Stimulated activated naive CD8-positive, alpha-beta T cell treated with anti-CD3 and anti-CD28 coated beads, Interleukin-15, Interleukin-2, amounts not matched to agents 100 ng/mL and 50 ng/mL, for 24 hours (primary cell): ENCODE data around the gene VTI1B.
"Not testable (repeated sequence)": the region's sequence is repeated elsewhere in the genome, so short reads cannot be mapped to it uniquely, and the experiment has no call there.

Source experiments
- H3K27ac Mint-ChIP-seq: one replicate; pipeline ENCODE4 v1.8.0; 2021; ENCODE audit warnings: mild to moderate bottlenecking, mixed read lengths
- H3K27me3 Mint-ChIP-seq: one replicate; pipeline ENCODE4 v1.8.0; 2021; ENCODE audit warnings: mixed read lengths
- H3K36me3 Mint-ChIP-seq: one replicate; pipeline ENCODE4 v1.8.0; 2021; ENCODE audit warnings: low read depth, mixed read lengths
- H3K4me1 Mint-ChIP-seq: one replicate; pipeline ENCODE4 v1.8.0; 2021; ENCODE audit warnings: low read depth, mixed read lengths
- H3K4me3 Mint-ChIP-seq: one replicate; pipeline ENCODE4 v1.8.0; 2021; ENCODE audit warnings: mild to moderate bottlenecking, mixed read lengths
- H3K9me3 Mint-ChIP-seq: one replicate; pipeline ENCODE4 v1.8.0; 2021; ENCODE audit warnings: mixed read lengths

VTI1B gene, protein sequence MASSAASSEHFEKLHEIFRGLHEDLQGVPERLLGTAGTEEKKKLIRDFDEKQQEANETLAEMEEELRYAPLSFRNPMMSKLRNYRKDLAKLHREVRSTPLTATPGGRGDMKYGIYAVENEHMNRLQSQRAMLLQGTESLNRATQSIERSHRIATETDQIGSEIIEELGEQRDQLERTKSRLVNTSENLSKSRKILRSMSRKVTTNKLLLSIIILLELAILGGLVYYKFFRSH

DNA sequence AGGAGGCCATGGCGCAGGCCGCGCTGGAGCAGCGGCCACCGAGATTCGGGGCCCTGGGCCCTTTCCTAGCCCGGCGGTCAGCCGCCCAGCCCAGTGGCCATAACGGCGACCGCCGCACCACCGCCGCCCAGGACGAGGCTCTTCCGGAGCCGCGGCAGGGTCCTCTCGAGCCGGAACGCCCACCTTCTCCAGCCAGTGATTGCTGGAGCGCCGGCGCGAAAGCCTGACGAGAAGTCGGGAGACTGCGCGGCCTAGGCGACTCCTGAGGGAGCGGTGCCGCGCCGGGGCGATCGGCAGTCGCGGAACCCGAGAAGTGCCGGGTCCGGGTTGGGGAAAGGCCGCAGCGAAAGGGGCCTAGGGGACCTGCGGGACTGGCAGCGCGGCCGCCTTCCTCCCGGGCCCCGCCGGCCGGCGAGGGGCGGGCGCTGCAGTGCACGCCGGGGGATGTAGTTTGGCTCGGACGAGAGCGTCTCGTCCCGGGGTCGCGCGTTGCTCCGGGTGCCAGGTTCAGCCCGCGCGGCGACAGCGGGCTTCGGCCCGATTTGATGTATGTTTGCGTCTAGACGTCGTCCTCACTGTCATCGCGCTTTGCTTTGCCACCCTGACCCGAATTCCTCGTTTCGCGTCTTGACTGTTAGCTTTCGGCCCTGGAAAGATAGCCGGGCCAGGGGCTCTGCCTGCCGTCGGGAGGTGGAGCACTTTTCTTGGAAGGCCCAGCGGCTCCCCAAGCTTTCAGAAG is at the start of gene VTI1B:
VTI1B (minus strand) TSS at position 153 of the 739 bp plus-strand sequence; CDS start at position 10, 143 bp downstream.
- Mint-ChIP-seq H3K27me3 (no peaks in the 10 kb centered on the region), H3K4me3 (peak within 1 kb of the TSS; percentile 95), H3K4me1 (peaks cover 40% of the 10 kb centered on the region), H3K9me3 (no peaks in the 10 kb centered on the region), H3K36me3 (peaks cover 20% of the 10 kb centered on the region), H3K27ac (peak within 1 kb of the TSS; percentile 88)

DNA sequence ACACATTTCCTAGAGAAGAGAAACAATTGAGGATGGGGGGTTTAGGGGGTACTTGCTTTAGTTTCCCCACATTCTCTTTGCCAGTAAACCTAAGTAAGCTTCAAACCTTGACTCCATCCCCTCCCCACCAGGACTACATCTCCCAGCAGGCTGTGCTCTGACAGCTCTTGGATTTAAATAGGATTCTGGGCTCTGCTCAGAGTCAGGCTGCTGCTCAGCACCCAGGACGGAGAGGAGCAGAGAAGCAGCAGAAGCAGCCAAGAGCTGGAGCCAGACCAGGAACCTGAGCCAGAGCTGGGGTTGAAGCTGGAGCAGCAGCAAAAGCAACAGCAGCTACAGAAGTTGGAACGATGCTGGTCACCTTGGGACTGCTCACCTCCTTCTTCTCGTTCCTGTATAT is 47.9 kb upstream of the VTI1B start:
- Mint-ChIP-seq H3K4me3 (no peak overlapping the region), H3K4me1 (peaks cover 4% of the 10 kb centered on the region), H3K27ac (no peak overlapping the region), H3K36me3 (no peaks in the 10 kb centered on the region), H3K27me3 (peaks cover 36% of the 10 kb centered on the region), H3K9me3 (no peaks in the 10 kb centered on the region)

DNA sequence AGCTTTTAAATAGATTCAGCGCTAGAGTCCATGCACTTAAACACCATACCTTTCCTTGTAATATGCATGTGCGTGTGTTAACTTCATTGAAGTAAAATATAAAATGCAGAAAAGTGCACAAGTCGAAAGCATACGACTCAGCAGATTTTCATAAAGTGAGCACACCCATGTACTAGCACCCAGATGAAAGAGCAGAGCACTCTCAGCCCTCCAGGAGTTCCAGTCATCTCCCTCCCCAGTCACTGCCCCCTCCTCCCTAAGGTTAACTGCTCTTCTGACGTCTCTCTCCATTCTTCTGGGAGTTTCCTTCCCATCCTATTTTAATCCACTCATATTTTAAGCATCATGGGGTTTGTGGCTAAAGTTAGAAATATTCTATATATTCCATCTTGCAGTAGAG is 47.4 kb upstream of the VTI1B start:
- H3K36me3 Mint-ChIP-seq = no peaks in the 10 kb centered on the region
- peaks cover 36% of the 10 kb centered on the region for H3K27me3 Mint-ChIP-seq
- peaks cover 4% of the 10 kb centered on the region for H3K4me1 Mint-ChIP-seq
- no peak overlapping the region for H3K27ac Mint-ChIP-seq
- no peaks in the 10 kb centered on the region for H3K9me3 Mint-ChIP-seq
- H3K4me3 Mint-ChIP-seq = no peak overlapping the region

DNA sequence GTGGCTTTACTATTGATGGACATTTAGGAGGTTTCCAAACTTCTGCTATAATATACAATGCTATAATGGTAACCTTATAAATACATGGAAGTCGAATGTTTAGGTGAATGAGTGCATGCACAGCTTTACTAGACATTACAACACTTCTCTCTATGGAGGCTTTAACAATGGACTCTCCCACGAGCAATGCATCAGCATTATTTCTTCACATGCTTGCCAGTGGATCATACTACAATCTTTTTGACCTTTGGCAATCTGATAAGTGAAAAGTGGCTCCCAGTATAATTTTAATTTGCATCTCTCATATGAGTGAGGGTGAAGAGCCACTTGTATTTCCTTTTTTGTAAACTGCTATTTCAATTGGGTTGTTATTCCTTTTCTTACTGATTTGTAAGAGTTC is 45.4 kb upstream of the VTI1B start:
- no peaks in the 10 kb centered on the region for H3K9me3 Mint-ChIP-seq
- H3K27me3 Mint-ChIP-seq = peaks cover 32% of the 10 kb centered on the region
- peaks cover 4% of the 10 kb centered on the region for H3K4me1 Mint-ChIP-seq
- no peak overlapping the region for H3K27ac Mint-ChIP-seq
- no peaks in the 10 kb centered on the region for H3K36me3 Mint-ChIP-seq
- no peak overlapping the region for H3K4me3 Mint-ChIP-seq

DNA sequence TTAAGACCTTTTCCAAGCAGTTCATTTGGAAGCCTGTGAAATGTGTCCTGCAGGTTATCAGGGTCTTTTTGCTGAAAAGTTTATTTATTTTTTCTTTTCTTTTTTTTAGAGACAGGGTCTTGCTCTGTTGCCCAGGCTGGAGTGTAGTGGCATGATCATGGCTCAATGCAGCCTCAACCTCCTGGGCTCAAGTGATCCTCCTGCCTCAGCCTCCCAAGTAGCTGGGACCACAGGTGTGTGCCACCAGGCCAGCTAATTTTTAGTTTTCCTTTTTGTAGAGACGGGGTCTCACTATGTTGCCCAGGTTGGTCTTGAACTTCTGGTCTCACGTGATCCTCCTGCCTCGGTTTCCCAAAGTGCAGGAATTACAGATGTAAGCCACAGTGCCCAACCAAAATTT is 45.0 kb upstream of the VTI1B start:
- H3K9me3 Mint-ChIP-seq, H3K4me3 Mint-ChIP-seq, H3K4me1 Mint-ChIP-seq, H3K36me3 Mint-ChIP-seq, H3K27ac Mint-ChIP-seq: not testable (repeated sequence)
- H3K27me3 Mint-ChIP-seq = peaks cover 30% of the 10 kb centered on the region

DNA sequence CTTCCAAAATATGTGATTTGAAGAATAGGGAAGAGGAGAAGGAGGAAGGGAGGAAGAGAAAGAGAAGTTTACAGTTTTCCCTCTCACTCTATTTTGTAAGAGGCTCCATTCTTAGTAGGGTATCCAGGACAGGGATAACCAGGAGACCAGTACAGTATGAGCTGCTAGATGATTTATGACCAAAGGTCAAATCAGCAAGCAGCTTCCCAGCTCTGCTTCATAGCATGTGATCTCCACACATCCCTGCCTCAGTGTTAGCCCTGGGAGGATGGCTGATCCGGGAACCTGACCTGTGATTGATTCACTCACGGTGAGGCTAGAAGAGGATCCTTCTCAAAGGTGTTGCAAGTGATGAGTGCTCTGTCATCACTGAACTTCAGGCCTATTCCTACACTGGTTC is 43.8 kb upstream of the VTI1B start:
- H3K27me3 Mint-ChIP-seq = peaks cover 19% of the 10 kb centered on the region
- H3K4me3 Mint-ChIP-seq = no peak overlapping the region
- H3K36me3 Mint-ChIP-seq = no peaks in the 10 kb centered on the region
- no peaks in the 10 kb centered on the region for H3K9me3 Mint-ChIP-seq
- no peak overlapping the region for H3K27ac Mint-ChIP-seq
- peaks cover 4% of the 10 kb centered on the region for H3K4me1 Mint-ChIP-seq

DNA sequence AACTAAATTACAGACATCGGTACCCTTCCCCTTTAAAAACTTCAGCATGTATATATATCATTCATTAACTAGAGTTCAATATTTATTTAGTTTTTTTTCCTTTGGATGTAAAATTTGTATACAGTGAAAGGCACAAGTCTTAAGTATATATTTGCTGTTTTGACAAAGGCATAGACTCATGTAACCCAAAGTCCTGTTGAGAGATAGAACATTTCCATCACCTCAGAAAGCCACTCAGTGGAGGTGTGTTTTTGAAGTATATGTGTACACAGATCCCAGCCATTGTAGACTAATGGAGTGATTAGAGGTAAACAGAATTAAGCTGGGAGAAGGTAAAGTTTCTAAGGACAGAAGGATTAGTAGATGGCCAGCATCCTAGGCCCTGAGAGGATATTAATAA is 42.6 kb upstream of the VTI1B start:
- peaks cover 8% of the 10 kb centered on the region for H3K27me3 Mint-ChIP-seq
- H3K36me3 Mint-ChIP-seq = no peaks in the 10 kb centered on the region
- H3K27ac Mint-ChIP-seq = no peak overlapping the region
- no peaks in the 10 kb centered on the region for H3K9me3 Mint-ChIP-seq
- H3K4me1 Mint-ChIP-seq = no peaks in the 10 kb centered on the region
- no peak overlapping the region for H3K4me3 Mint-ChIP-seq

DNA sequence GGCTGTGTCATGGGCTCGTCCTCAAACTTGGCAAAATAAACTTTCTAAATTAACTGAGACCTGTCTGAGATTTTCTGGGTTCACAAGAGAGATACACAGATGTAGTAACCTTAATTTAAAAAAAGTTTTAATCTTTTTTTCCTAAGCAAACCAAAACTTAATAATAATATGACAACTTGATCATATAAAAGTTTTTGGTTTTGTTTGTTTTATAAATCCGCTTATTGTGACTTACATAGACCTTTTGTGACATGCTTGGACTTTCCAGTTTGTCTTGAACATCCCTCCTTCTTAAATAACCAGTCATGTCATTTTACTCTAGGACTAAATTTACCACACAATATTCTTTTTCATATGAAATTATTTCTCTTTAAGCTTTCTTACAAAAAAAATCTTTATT is 35.8 kb upstream of the VTI1B start:
- H3K27ac Mint-ChIP-seq = no peak overlapping the region
- H3K4me1 Mint-ChIP-seq = no peaks in the 10 kb centered on the region
- H3K4me3 Mint-ChIP-seq = no peak overlapping the region
- H3K27me3 Mint-ChIP-seq = peaks cover under 1% of the 10 kb centered on the region
- peaks cover 4% of the 10 kb centered on the region for H3K36me3 Mint-ChIP-seq
- peaks cover 11% of the 10 kb centered on the region for H3K9me3 Mint-ChIP-seq

DNA sequence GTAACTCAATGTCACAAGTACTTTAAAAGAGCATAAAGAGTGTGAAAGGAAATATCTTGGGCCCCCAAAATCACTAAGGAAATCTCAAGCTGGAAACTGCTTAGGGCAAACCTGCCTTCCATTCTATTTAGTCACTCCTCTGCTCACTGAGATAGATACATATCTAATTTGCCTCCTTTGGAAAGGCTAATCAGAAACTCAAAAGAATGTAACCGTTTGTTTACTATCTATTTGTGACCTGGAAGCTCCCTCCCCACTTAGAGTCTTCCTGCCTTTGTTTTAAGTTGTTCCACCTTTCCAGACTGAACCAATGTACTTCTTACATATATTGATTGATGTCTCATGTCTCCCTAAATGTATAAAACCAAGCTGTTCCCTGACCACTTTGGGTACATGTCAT is 35.4 kb upstream of the VTI1B start:
- not testable (repeated sequence) for H3K4me1 Mint-ChIP-seq

DNA sequence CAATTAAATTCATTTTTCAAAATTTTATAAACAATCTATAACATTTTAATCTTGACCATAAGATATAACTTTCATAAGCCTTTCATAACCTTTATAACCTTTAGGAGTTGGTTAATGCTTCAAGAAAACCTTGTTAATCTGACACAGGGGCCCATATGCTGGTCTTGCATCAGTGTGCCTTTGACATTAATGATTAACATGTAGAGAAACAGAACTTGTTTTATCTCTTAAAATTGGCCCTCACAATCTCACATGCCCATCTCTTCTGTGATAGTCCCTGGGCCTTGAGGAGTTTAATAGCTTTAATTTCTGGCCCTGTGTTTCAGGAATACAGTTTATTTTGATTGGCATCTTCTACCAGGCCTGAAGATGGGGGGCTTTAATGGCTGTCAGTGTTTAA is 34.9 kb upstream of the VTI1B start:
- not testable (repeated sequence) for H3K36me3 Mint-ChIP-seq, H3K27ac Mint-ChIP-seq, H3K4me3 Mint-ChIP-seq, H3K27me3 Mint-ChIP-seq, H3K4me1 Mint-ChIP-seq
- H3K9me3 Mint-ChIP-seq = peaks cover 11% of the 10 kb centered on the region

More for the DNA sequence above, 35.4 kb upstream of the VTI1B start:
- H3K27me3 Mint-ChIP-seq, H3K36me3 Mint-ChIP-seq, H3K4me3 Mint-ChIP-seq, H3K27ac Mint-ChIP-seq: not testable (repeated sequence)
- peaks cover 11% of the 10 kb centered on the region for H3K9me3 Mint-ChIP-seq

DNA sequence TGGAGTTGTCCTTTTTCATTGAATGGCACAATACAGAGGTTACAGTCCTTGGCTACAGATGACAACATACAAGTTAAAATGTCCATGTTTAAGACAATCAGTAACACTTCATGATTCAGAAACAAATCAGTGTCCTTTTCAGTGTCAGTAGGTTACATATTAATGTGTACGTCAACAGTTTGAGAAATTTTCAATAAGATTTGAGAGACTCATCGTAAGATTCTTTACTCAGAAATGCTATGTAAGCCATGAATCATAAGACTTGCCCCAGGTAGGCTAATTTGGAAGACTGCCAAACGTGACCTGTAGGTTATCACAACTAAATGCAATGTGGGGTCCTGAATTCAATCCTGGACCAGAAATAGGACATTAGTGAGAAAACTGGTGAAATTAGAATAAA is 30.8 kb upstream of the VTI1B start:
- Mint-ChIP-seq H3K27me3 (peaks cover 9% of the 10 kb centered on the region), H3K4me1 (no peaks in the 10 kb centered on the region), H3K9me3 (peaks cover 11% of the 10 kb centered on the region), H3K36me3 (no peaks in the 10 kb centered on the region), H3K27ac (no peak overlapping the region), H3K4me3 (no peak overlapping the region)

DNA sequence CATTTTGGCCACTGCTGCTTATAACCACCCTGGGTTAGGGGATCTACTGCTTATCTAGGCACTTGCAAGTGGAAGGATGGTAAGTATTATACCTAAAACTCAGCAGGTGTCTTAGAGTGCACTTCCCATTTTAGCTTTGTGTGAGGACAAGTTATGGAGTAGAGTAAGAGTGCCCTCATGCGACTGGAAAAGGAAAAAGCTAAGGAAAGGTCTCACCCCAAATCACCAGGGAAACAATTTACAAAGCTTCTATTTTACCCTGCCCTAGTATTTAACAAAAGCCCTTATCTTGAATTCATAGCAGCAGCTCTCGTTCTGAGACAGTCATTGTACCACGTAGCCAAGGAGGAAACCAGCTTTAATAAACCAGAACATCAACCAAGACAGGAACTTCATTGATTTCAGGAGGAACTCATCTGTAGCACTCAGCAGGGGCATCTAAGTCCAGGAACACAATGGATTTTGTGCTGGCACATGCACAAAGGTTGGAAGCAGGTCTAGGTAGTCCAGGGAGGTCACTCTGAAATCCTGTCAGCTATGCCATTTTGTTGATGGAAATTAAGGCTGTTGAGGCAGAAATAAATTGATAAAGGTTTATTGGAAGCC is 30.2 kb upstream of the VTI1B start:
- Mint-ChIP-seq H3K4me1 (no peaks in the 10 kb centered on the region), H3K36me3 (no peaks in the 10 kb centered on the region), H3K4me3 (no peak overlapping the region), H3K27ac (no peak overlapping the region), H3K27me3 (peaks cover 9% of the 10 kb centered on the region), H3K9me3 (peaks cover 6% of the 10 kb centered on the region)

DNA sequence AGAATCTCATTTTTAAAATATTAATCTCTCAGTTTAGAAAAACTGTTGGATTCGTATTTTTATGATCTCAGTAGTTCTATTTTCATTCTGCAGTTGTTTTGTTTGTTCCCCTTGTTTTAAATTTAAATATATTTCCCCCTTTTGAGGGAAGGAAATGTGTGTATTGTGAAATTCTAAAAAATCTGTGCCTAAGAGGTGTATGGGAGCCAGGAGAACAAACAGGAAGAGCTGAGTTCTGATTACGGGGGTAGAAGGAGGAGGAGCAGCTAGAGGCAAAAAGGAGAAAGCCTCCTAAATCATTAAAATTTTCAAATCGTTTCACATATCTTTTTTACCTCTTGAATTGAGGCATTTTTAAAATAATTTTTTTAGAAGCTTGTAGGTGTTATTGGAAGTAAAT is 29.6 kb upstream of the VTI1B start:
- H3K4me1 Mint-ChIP-seq = no peaks in the 10 kb centered on the region
- H3K4me3 Mint-ChIP-seq = no peak overlapping the region
- H3K36me3 Mint-ChIP-seq = no peaks in the 10 kb centered on the region
- H3K27ac Mint-ChIP-seq = no peak overlapping the region
- H3K27me3 Mint-ChIP-seq = peaks cover 9% of the 10 kb centered on the region
- peaks cover 3% of the 10 kb centered on the region for H3K9me3 Mint-ChIP-seq

DNA sequence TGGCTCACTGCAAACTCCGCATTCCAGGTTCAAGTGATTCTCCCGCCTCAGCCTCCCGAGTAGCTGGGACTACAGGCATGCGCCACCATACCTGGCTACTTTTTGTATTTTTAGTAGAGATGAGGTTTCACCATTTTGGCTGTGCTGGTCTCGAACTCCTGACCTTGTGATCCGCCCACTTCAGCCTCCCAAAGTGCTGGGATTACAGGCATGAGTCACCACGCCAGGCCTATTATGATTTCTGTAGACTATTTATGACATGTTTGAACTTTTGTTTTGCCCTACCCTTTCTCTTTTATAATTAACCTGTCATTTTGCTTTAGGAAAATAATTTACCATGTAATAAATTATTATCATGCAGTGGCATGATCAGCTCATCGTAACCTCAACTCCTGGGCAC is 27.1 kb upstream of the VTI1B start, which contains the start of gene RDH12:
RDH12 (plus strand) TSS at position 395 of the 400 bp plus-strand sequence. CDS start 20,757 bp downstream, outside the sequence.
- H3K4me3 Mint-ChIP-seq, H3K9me3 Mint-ChIP-seq, H3K36me3 Mint-ChIP-seq, H3K27ac Mint-ChIP-seq, H3K4me1 Mint-ChIP-seq, H3K27me3 Mint-ChIP-seq: not testable (repeated sequence)

DNA sequence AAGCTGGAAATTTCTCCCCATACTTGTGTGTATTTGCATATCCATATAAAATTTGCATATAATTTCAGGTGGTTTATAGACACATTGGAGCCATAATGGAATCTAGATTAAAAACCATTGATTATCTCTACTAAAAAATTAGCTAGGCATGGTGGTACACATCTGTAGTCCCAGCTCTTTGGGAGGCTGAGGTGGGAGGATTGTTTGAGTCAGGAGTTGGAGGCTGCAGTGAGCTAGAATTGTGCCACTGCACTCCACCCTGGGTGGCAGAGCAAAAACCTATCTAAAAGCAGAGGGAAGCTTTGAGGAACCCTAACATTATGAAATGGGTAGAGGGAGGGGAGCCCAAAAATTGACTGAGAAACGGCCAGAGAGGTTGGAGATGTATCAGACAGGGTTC is 23.7 kb upstream of the VTI1B start:
- Mint-ChIP-seq H3K9me3 (no peaks in the 10 kb centered on the region), H3K4me1 (peaks cover 20% of the 10 kb centered on the region), H3K36me3 (peaks cover 3% of the 10 kb centered on the region)

More for the DNA sequence above, 23.7 kb upstream of the VTI1B start:
- H3K27me3 Mint-ChIP-seq = no peaks in the 10 kb centered on the region
- no peak overlapping the region for H3K4me3 Mint-ChIP-seq
- no peak overlapping the region for H3K27ac Mint-ChIP-seq
